PC-9 (cell line): ENCODE measurements around the gene HAAO. TPM values are rescaled to one million over a fixed set of nuclear protein-coding genes. Genes with fewer than 3 reads are reported as not detected.

Experiments used
- BruUV-seq: library from RNA; stranded (reverse); fragments of 400-500 nt; replicated peaks from 2 replicates; lab custom pipeline; 2021; lab: Mats Ljungman, UMichigan
- CTCF ChIA-PET: fragments of 300-600 bp; sonication (Branson Sonifier 250); formaldehyde crosslinking; loops from one replicate; lab custom pipeline; 2022; ENCODE audit warnings: antibody characterized with exemption; lab: Charles Lee
- POLR2A ChIA-PET: fragments of 300-600 bp; sonication (Branson Sonifier 250); formaldehyde crosslinking; loops from one replicate; lab custom pipeline; 2022; ENCODE audit warnings: antibody characterized with exemption; ENCODE audit not compliant: unreplicated experiment; lab: Charles Lee
- DNase-seq, 2 experiments: peaks; one replicate each; pipeline versions ENCODE4 v3.0.0 to v3.0.0-alpha.2; 2015 to 2022; ENCODE audit warnings: mixed read lengths in 1 of 2
- H2AFZ ChIP-seq: fragments of 200-600 bp; sonication (generic); 2 replicates; pipeline ENCODE4 v1.8.1; 2017; ENCODE audit warnings: antibody characterized with exemption
- H3F3A ChIP-seq: fragments of 200-600 bp; sonication (generic); 2 replicates; pipeline ENCODE4 v1.8.1; 2017; ENCODE audit warnings: antibody characterized with exemption, mild to moderate bottlenecking, low read depth; ENCODE audit not compliant: insufficient read depth
- H3K27ac ChIP-seq: fragments of 200-600 bp; sonication (generic); 2 replicates; pipeline ENCODE4 v1.6.1; 2016; ENCODE audit warnings: mixed run types
- H3K27me3 ChIP-seq: fragments of 200-600 bp; sonication (generic); 2 replicates; pipeline ENCODE4 v1.6.1; 2016; ENCODE audit warnings: low read depth, mixed run types; ENCODE audit not compliant: insufficient read depth
- H3K36me3 ChIP-seq: fragments of 200-600 bp; sonication (generic); 2 replicates; pipeline ENCODE4 v1.6.1; 2016; ENCODE audit warnings: low read depth, mixed run types
- H3K4me1 ChIP-seq: fragments of 200-600 bp; sonication (generic); replicated peaks from 2 replicates; pipeline ENCODE4 v1.6.1; 2016; ENCODE audit warnings: mixed run types; ENCODE audit not compliant: insufficient read depth
- H3K4me2 ChIP-seq: fragments of 200-600 bp; sonication (generic); 2 replicates; pipeline ENCODE4 v1.6.1; 2017; ENCODE audit warnings: mixed run types
- H3K4me3 ChIP-seq: fragments of 200-600 bp; sonication (generic); 2 replicates; pipeline ENCODE4 v1.6.1; 2016; ENCODE audit warnings: mixed run types
- H3K79me2 ChIP-seq: fragments of 200-600 bp; sonication (generic); 2 replicates; pipeline ENCODE4 v1.6.1; 2017; ENCODE audit warnings: low read depth, mixed run types
- H3K9me2 ChIP-seq: fragments of 200-600 bp; sonication (generic); 2 replicates; pipeline ENCODE4 v1.8.1; 2017; ENCODE audit warnings: mild to moderate bottlenecking; ENCODE audit not compliant: insufficient read depth
- H3K9me3 ChIP-seq: fragments of 200-600 bp; sonication (generic); 2 replicates; pipeline ENCODE4 v1.8.1; 2016; ENCODE audit warnings: low read depth; ENCODE audit not compliant: insufficient read depth
- H4K20me1 ChIP-seq: fragments of 200-600 bp; sonication (generic); 2 replicates; pipeline ENCODE4 v1.8.1; 2017; ENCODE audit not compliant: insufficient read depth
- EZH2 ChIP-seq: fragments of 200-600 bp; sonication (generic); IDR thresholded peaks from 2 replicates; pipeline ENCODE4 v1.8.0; 2017; ENCODE audit warnings: antibody characterized with exemption, low read depth
- intact Hi-C: fragments of 100-400 bp; cut with micrococcal nuclease; formaldehyde crosslinking; loops from one replicate; pipeline ENCODE4 v1.10.0; 2022; ENCODE audit not compliant: unreplicated experiment
- total RNA-seq: library from RNA; stranded (reverse); gene quantifications from 2 replicates; pipeline ENCODE4 v1.2.3, GENCODE V29; 2021
- TF ChIP-seq, protein P1 (sequence below): fragments of 200-600 bp; sonication (generic); conservative IDR thresholded peaks from 2 replicates; pipeline ENCODE4 v1.6.1; 2017; ENCODE audit warnings: mixed run types, antibody characterized with exemption, mild to moderate bottlenecking, moderate library complexity

HAAO gene
- total RNA-seq, 1 experiment from 2014 or later: not detected

DNA sequence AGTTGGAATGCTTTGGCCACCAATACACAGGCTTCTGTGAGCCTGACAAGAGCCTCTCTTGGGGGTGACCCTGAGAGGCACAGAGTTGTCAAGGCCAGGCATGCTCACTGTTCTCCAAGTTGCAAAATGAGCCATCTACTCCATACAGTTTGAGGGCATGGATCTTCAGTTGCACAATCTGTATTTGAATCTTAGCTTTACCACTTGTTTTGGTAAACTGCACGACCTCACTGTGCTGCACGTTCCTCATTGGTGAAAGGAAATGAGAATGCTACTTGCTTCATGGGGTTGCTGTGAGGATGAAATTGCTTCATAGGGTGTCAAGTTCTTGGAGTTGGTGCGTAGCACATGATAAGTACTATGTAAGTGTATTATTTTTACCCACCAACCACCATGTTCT is 12.0 kb upstream of the HAAO start:
- H3K9me2 ChIP-seq: no peaks in the 10 kb centered on the region
- no peaks in the 10 kb centered on the region for H3K9me3 ChIP-seq
- no peak for TF ChIP-seq EZH2
- TF ChIP-seq, protein P1, sequence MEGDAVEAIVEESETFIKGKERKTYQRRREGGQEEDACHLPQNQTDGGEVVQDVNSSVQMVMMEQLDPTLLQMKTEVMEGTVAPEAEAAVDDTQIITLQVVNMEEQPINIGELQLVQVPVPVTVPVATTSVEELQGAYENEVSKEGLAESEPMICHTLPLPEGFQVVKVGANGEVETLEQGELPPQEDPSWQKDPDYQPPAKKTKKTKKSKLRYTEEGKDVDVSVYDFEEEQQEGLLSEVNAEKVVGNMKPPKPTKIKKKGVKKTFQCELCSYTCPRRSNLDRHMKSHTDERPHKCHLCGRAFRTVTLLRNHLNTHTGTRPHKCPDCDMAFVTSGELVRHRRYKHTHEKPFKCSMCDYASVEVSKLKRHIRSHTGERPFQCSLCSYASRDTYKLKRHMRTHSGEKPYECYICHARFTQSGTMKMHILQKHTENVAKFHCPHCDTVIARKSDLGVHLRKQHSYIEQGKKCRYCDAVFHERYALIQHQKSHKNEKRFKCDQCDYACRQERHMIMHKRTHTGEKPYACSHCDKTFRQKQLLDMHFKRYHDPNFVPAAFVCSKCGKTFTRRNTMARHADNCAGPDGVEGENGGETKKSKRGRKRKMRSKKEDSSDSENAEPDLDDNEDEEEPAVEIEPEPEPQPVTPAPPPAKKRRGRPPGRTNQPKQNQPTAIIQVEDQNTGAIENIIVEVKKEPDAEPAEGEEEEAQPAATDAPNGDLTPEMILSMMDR: no peak
- no TSS peak for BruUV-seq
- no peaks in the 10 kb centered on the region for H3K27me3 ChIP-seq
- H2AFZ ChIP-seq: no peak overlapping the region
- no peak overlapping the region for H3K4me2 ChIP-seq
- DNase-seq: no peak
- ChIA-PET POLR2A (no interaction called here), CTCF (no interaction called here)
- H3K27ac ChIP-seq: no peak overlapping the region
- peaks cover 6% of the 10 kb centered on the region for H3K4me1 ChIP-seq
- peaks cover 9% of the 10 kb centered on the region for H3F3A ChIP-seq
- H3K4me3 ChIP-seq: no peak overlapping the region
- H3K36me3 ChIP-seq: no peaks in the 10 kb centered on the region
- no peaks in the 10 kb centered on the region for H4K20me1 ChIP-seq
- intact Hi-C loops: loop anchor here (10.0 kb wide), 2 partner anchors 710 to 950 kb away; no protein-coding TSS in a partner anchor
- H3K79me2 ChIP-seq: no peaks in the 10 kb centered on the region

DNA sequence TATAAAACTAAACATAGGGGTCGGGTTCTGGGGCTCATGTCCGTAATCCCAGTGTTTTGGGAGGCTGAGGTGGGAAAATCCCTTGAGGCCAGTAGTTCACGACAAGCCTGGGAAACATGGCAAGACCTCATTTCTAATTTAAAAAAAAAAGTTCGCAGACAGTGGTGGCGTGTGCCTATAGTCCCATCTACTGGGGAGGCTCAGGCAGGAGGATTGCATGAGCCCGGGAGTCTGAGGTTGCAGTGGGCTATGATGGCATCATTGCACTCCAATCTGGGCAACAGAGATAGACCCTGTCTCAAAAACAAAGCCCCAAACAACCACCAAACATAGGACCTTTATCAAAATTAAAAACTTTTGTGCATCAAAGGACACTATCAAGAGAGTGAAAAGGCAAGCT is 9.8 kb upstream of the HAAO start:
- intact Hi-C loops: loop anchor here (10.0 kb wide), 2 partner anchors 707 to 947 kb away; no protein-coding TSS in a partner anchor
- Histone ChIP-seq H3F3A (no peaks in the 10 kb centered on the region), H3K9me3 (no peaks in the 10 kb centered on the region), H3K79me2 (no peaks in the 10 kb centered on the region), H3K36me3 (no peaks in the 10 kb centered on the region), H3K27ac (no peak overlapping the region), H3K4me2 (no peak overlapping the region), H3K4me1 (no peaks in the 10 kb centered on the region; the same call in 1 of the 2 replicates), H3K4me3 (no peak overlapping the region), H3K9me2 (no peaks in the 10 kb centered on the region), H3K27me3 (no peaks in the 10 kb centered on the region), H2AFZ (no peak overlapping the region), H4K20me1 (no peaks in the 10 kb centered on the region)
- CTCF ChIA-PET: no interaction called here
- TF ChIP-seq EZH2: no peak
- TF ChIP-seq, protein P1: no peak
- POLR2A ChIA-PET: no interaction called here
- no peak for DNase-seq
- no TSS peak for BruUV-seq

DNA sequence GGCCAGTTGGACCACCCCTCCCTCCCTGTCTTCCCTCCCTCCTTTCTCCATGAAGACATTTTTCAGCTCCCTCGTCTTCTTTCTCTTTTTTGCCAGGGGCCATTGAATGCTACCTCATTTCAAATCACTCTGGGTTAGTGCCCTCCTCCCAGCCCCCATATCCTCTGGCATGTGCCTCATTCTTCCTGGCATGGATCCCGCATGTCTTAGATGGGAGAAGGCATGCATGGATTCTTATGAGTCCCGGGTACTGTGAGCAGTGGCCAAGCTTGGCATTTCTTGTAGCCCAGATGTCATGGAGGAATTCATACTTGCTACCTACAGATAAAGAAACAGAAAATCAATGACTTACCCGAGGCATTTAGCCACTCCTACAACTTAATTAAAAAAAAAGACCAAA is 9.0 kb upstream of the HAAO start:
- no peaks in the 10 kb centered on the region for H3K9me2 ChIP-seq
- no peak overlapping the region for H2AFZ ChIP-seq
- no peaks in the 10 kb centered on the region for H4K20me1 ChIP-seq
- no peaks in the 10 kb centered on the region for H3K27me3 ChIP-seq
- TF ChIP-seq, protein P1: no peak
- no peak for TF ChIP-seq EZH2
- H3K27ac ChIP-seq: no peak overlapping the region
- no peaks in the 10 kb centered on the region for H3F3A ChIP-seq
- no peak for DNase-seq
- no peaks in the 10 kb centered on the region; the same call in 1 of the 2 replicates for H3K4me1 ChIP-seq
- CTCF ChIA-PET: interaction anchor here (0.6 to 1.3 kb wide), 2 partner anchors 12 to 699 kb away, joined by 4 to 5 read pairs; no protein-coding TSS in a partner anchor
- BruUV-seq: no TSS peak
- no peaks in the 10 kb centered on the region for H3K79me2 ChIP-seq
- POLR2A ChIA-PET: no interaction called here
- intact Hi-C loops: loop anchor here (10.0 kb wide), 2 partner anchors 707 to 947 kb away; no protein-coding TSS in a partner anchor
- H3K4me2 ChIP-seq: no peak overlapping the region
- H3K36me3 ChIP-seq: no peaks in the 10 kb centered on the region
- no peak overlapping the region for H3K4me3 ChIP-seq
- H3K9me3 ChIP-seq: no peaks in the 10 kb centered on the region
